ENCODE measurements around the gene MED13L. TPM values are rescaled to one million over a fixed set of nuclear protein-coding genes. Genes with fewer than 3 reads are reported as not detected.

Gene MED13L
- total and polyA plus RNA-seq, 2 donors (not counting 3 experiments of a cell fraction or from before 2014, with no cell fraction given), result 27.4 to 93.6 TPM

DNA sequence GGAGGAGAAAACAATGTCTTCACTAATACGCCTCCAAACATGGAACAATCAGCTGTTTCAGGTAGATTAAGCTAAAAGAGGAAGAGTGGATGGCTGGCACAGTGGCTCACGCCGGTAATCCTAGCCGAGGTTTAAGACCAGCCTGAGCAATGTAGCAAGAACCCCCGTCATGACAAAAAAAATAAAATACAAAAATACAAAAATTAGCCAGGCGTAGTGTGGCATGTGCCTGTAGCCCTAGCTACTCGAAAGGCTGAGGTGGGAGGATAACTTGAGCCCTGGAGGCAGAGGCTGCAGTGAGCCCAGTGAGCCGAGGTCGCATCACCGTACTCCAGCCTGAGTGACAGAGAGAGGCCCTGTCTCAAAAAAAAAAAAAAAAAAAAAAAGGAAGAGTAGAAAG, 1.2 kb upstream of the MED13L start:
- TF ChIP-seq, protein P1, sequence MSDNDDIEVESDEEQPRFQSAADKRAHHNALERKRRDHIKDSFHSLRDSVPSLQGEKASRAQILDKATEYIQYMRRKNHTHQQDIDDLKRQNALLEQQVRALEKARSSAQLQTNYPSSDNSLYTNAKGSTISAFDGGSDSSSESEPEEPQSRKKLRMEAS (IDR thresholded peaks at IDR 0.05; ENCODE audit: insufficient read depth, insufficient read length), result no peak
- no peak for TF ChIP-seq POLR2AphosphoS5 (IDR thresholded peaks at IDR 0.05; ENCODE audit: insufficient read depth, low read depth, low read length)
- TF ChIP-seq, protein P2, sequence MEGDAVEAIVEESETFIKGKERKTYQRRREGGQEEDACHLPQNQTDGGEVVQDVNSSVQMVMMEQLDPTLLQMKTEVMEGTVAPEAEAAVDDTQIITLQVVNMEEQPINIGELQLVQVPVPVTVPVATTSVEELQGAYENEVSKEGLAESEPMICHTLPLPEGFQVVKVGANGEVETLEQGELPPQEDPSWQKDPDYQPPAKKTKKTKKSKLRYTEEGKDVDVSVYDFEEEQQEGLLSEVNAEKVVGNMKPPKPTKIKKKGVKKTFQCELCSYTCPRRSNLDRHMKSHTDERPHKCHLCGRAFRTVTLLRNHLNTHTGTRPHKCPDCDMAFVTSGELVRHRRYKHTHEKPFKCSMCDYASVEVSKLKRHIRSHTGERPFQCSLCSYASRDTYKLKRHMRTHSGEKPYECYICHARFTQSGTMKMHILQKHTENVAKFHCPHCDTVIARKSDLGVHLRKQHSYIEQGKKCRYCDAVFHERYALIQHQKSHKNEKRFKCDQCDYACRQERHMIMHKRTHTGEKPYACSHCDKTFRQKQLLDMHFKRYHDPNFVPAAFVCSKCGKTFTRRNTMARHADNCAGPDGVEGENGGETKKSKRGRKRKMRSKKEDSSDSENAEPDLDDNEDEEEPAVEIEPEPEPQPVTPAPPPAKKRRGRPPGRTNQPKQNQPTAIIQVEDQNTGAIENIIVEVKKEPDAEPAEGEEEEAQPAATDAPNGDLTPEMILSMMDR (IDR thresholded peaks at IDR 0.05; ENCODE audit: extremely low read depth in 1 of 2, insufficient read depth in 1 of 2, low read depth in 1 of 2, low read length in 2 of 2), result no peak
- TF ChIP-seq POLR2A (IDR thresholded peaks at IDR 0.05; ENCODE audit: low read depth, low read length), result no peak
- no peak for TF ChIP-seq GATA2 (IDR thresholded peaks at IDR 0.05; ENCODE audit: insufficient read depth, insufficient read length, low read depth, low read length)
- TF ChIP-seq MYC (IDR thresholded peaks at IDR 0.05; ENCODE audit: low read depth, low read length), result no peak
- TF ChIP-seq EZH2 (IDR thresholded peaks at IDR 0.05; ENCODE audit: borderline replicate concordance, low read depth, low read length, severe bottlenecking), result no peak
- TF ChIP-seq JUN (IDR thresholded peaks at IDR 0.05; ENCODE audit: borderline replicate concordance, insufficient read depth, insufficient read length, low read depth), result no peak
- TF ChIP-seq FOS (IDR thresholded peaks at IDR 0.05; ENCODE audit: borderline replicate concordance, insufficient read depth, low read length), result no peak
- no peaks in the 10 kb centered on the region for H3K27me3 ChIP-seq (ENCODE audit: control insufficient read depth in 2 of 2, insufficient read depth in 2 of 2, low read length in 2 of 2)
- H3K79me2 ChIP-seq (ENCODE audit: control insufficient read depth, insufficient read depth, low read length), result peaks cover 32% of the 10 kb centered on the region
- no TSS peak for BruUV-seq (replicated peaks)
- no peaks in the 10 kb centered on the region for H3K9me3 ChIP-seq (replicated peaks; ENCODE audit: control insufficient read depth, insufficient read depth, low read length)
- ChIA-PET CTCF (interaction anchor here (0.9 to 2.5 kb wide), 6 partner anchors 25 to 321 kb away, joined by 3 to 8 read pairs (median 5); no protein-coding TSS in a partner anchor), POLR2A (no interaction called here)
- peak overlapping the region; percentile 89 for H2AFZ ChIP-seq (ENCODE audit: low read depth, low read length)
- H3K27ac ChIP-seq (ENCODE audit: insufficient read depth, low read depth, low read length), result no peak overlapping the region
- H3K4me1 ChIP-seq (ENCODE audit: control insufficient read depth, extremely low read depth, insufficient read depth, low read length), result peaks cover 17% of the 10 kb centered on the region
- no peak overlapping the region for H3K4me2 ChIP-seq (ENCODE audit: insufficient read depth, low read length)
- no peak overlapping the region for H3K9ac ChIP-seq (replicated peaks; ENCODE audit: extremely low read depth, insufficient read depth, low read length)
- no peak for DNase-seq (ENCODE audit: low read depth, low spot score)
- intact Hi-C loops (cut with micrococcal nuclease) (loop anchor here (5.0 kb wide), 4 partner anchors 229 to 409 kb away; no protein-coding TSS in a partner anchor), dilution Hi-C loops (cut with MboI; ENCODE audit: extremely low pct_ligation_motif_present, low sequenced_read_pairs) (no loop called here)
- no peak overlapping the region for H3K4me3 ChIP-seq (replicated peaks in 1 of 3; ENCODE audit: insufficient read depth in 1 of 3, low read depth in 1 of 3, low read length in 3 of 3)
- peaks cover 15% of the 10 kb centered on the region for H4K20me1 ChIP-seq (replicated peaks; ENCODE audit: control insufficient read depth, extremely low read depth, insufficient read depth, low read length)
- H3K9me1 ChIP-seq (replicated peaks; ENCODE audit: control insufficient read depth, extremely low read depth, insufficient read depth, low read length), result no peaks in the 10 kb centered on the region
- FAIRE-seq, result peak; percentile 28
- H3K36me3 ChIP-seq (ENCODE audit: control insufficient read depth in 2 of 2, extremely low read depth in 1 of 2, insufficient read depth in 2 of 2, low read length in 2 of 2), result no peaks in the 10 kb centered on the region
